GM12878 (cell line): Measurements from ENCODE around the gene TLCD5. TPM values are rescaled to one million over a fixed set of nuclear protein-coding genes. Genes with fewer than 3 reads are reported as not detected.

Experiments
- ATAC-seq: fragments of 200-7000 bp; cut with Tn5 transposase; 3 replicates; pipeline ENCODE4 v1.9.1; 2020; ENCODE audit warnings: mild to moderate bottlenecking, moderate library complexity
- BruUV-seq: library from RNA; stranded (reverse); fragments of 400-500 nt; replicated peaks from 2 replicates; lab custom pipeline; 2021; lab: Mats Ljungman, UMichigan
- CTCF ChIA-PET: fragments of 300-600 bp; sonication (Branson Sonifier 250); formaldehyde crosslinking; extraction: SDS; loops from one replicate; lab custom pipeline; 2021; ENCODE audit warnings: inconsistent platforms; lab: Yijun Ruan, JAX
- POLR2A ChIA-PET: fragments of 350-600 bp; formaldehyde crosslinking; extraction: SDS; loops from one replicate; lab custom pipeline; 2021; ENCODE audit warnings: inconsistent platforms; lab: Charles Lee
- RAD21 ChIA-PET: fragments of 300-600 bp; sonication (Branson Sonifier 250); formaldehyde crosslinking; loops from one replicate; lab custom pipeline; 2023; ENCODE audit warnings: antibody characterized with exemption; ENCODE audit not compliant: unreplicated experiment; lab: Charles Lee
- SMC1A ChIA-PET: fragments of 300-600 bp; sonication (Branson Sonifier 250); formaldehyde crosslinking; loops from one replicate; lab custom pipeline; 2023; ENCODE audit not compliant: unreplicated experiment, uncharacterized antibody; lab: Charles Lee
- DNase-seq: peaks from one replicate; pipeline ENCODE4 v3.0.0-alpha.2; 2011; ENCODE audit warnings: low read depth, low spot score
- FAIRE-seq: peaks from 3 replicates; lab custom pipeline; 2011; peaks lifted over from hg19 to GRCh38; lab: Jason Lieb, UNC
- H2AFZ ChIP-seq: 2 replicates; pipeline ENCODE4 v1.6.0; 2011; ENCODE audit warnings: low read depth, low read length, control low read depth; ENCODE audit not compliant: control insufficient read depth
- H3K27ac ChIP-seq: 2 replicates; pipeline ENCODE4 v1.5.1; 2011; ENCODE audit warnings: control low read depth; ENCODE audit not compliant: control insufficient read depth, insufficient read depth
- H3K27me3 ChIP-seq, 2 experiments: replicated peaks in 1 of 2; 2 replicates each; pipeline versions ENCODE4 v1.6.0 to v1.6.1; 2011; ENCODE audit warnings: low read length in 1 of 2; ENCODE audit not compliant: control insufficient read depth in 2 of 2, insufficient read depth in 2 of 2
- H3K36me3 ChIP-seq, 2 experiments: 2 replicates each; pipeline ENCODE4 v1.5.1; 2011; ENCODE audit warnings: low read length in 1 of 2; ENCODE audit not compliant: control insufficient read depth in 2 of 2, insufficient read depth in 2 of 2
- H3K4me1 ChIP-seq: 2 replicates; pipeline ENCODE4 v1.6.1; 2011; ENCODE audit warnings: mild to moderate bottlenecking, low read length, moderate library complexity, mixed read lengths; ENCODE audit not compliant: control insufficient read depth, insufficient read depth
- H3K4me2 ChIP-seq: 2 replicates; pipeline ENCODE4 v1.6.0; 2011; ENCODE audit warnings: control low read depth; ENCODE audit not compliant: control insufficient read depth, insufficient read depth
- H3K4me3 ChIP-seq: fragments of 200-600 bp; sonication (generic); 2 replicates; pipeline ENCODE4 v1.5.1; 2016
- H3K79me2 ChIP-seq: 2 replicates; pipeline ENCODE4 v1.6.0; 2011; ENCODE audit warnings: low read length; ENCODE audit not compliant: control insufficient read depth, insufficient read depth
- H3K9ac ChIP-seq: 2 replicates; pipeline ENCODE4 v1.8.0; 2011; ENCODE audit warnings: low read length, control low read depth, mixed read lengths; ENCODE audit not compliant: control insufficient read depth, insufficient read depth
- H3K9me3 ChIP-seq: replicated peaks from 3 replicates; pipeline ENCODE4 v1.5.1; 2011; ENCODE audit warnings: mild to moderate bottlenecking, low read length; ENCODE audit not compliant: control insufficient read depth, insufficient read depth
- H4K20me1 ChIP-seq: 2 replicates; pipeline ENCODE4 v1.6.0; 2011; ENCODE audit not compliant: control insufficient read depth, insufficient read depth
- ASH2L ChIP-seq: fragments of 300-600, 200-600 bp; sonication (generic); IDR thresholded peaks from 2 replicates; pipeline ENCODE4 v1.6.1; 2017; ENCODE audit warnings: low read depth, mild to moderate bottlenecking, borderline replicate concordance
- CBX5 ChIP-seq: sonication (generic); IDR thresholded peaks from 2 replicates; pipeline ENCODE4 v1.6.1; 2016; ENCODE audit warnings: low read depth, moderate library complexity, mild to moderate bottlenecking, inconsistent platforms
- CHD1 ChIP-seq: IDR thresholded peaks from 2 replicates; pipeline ENCODE4 v1.6.1; 2012; ENCODE audit warnings: low read depth, low read length, improper control_type of control experiment
- EP300 ChIP-seq, 2 experiments: fragments of 150-350 bp in 1 of 2; IDR thresholded peaks; 2 replicates each; pipeline ENCODE4 v1.6.1; 2011 to 2012; ENCODE audit warnings: low read depth in 2 of 2, low read length in 2 of 2, borderline replicate concordance in 1 of 2, improper control_type of control experiment in 1 of 2, inconsistent platforms in 1 of 2; ENCODE audit not compliant: control insufficient read depth in 1 of 2
- EZH2 ChIP-seq: IDR thresholded peaks from 2 replicates; pipeline ENCODE4 v1.6.1; 2012; ENCODE audit warnings: low read depth, mild to moderate bottlenecking, control low read depth, inconsistent platforms, low read length, borderline replicate concordance; ENCODE audit not compliant: control insufficient read depth
- HDAC2 ChIP-seq: fragments of 200-600 bp; sonication (generic); IDR thresholded peaks from 2 replicates; pipeline ENCODE4 v1.6.1; 2017
- IKZF1 ChIP-seq: fragments of 450-650 bp; conservative IDR thresholded peaks from 2 replicates; pipeline ENCODE4 v1.6.1; 2017; ENCODE audit warnings: antibody characterized with exemption, mild to moderate bottlenecking
- MTA2 ChIP-seq: fragments of 450-650 bp; IDR thresholded peaks from 2 replicates; pipeline ENCODE4 v1.6.1; 2016; ENCODE audit warnings: low read depth, mild to moderate bottlenecking, moderate library complexity
- MTA3 ChIP-seq: IDR thresholded peaks from 2 replicates; pipeline ENCODE4 v1.6.1; 2012; ENCODE audit warnings: low read length, inconsistent platforms, borderline replicate concordance
- NRF1 ChIP-seq: conservative IDR thresholded peaks from 2 replicates; pipeline ENCODE4 v1.6.1; 2011; ENCODE audit warnings: mild to moderate bottlenecking, low read depth, low read length, improper control_type of control experiment
- SMAD5 ChIP-seq: IDR thresholded peaks from 2 replicates; pipeline ENCODE4 v1.6.1; 2016; ENCODE audit warnings: antibody characterized with exemption, low read depth
- TCF3 ChIP-seq: IDR thresholded peaks from 2 replicates; pipeline ENCODE4 v1.6.1; 2012; ENCODE audit warnings: low read depth, mild to moderate bottlenecking, low read length, borderline replicate concordance; ENCODE audit not compliant: insufficient read depth
- WGBS: methylation state at CpG from one replicate; pipeline ENCODE4 v1.1.6; 2016; ENCODE audit warnings: low lambda C conversion rate; ENCODE audit not compliant: insufficient replicate concordance, insufficient coverage; ENCODE audit errors: missing lambda C conversion rate; 5-methylcytosine and 5-hydroxymethylcytosine counted together
- in situ Hi-C: fragments of 300-500 bp; cut with MboI; formaldehyde crosslinking; loops from 9 replicates; pipeline ENCODE4 v1.14.3; 2018; ENCODE audit warnings: mixed read lengths
- intact Hi-C: fragments of 100-400 bp; cut with micrococcal nuclease; formaldehyde crosslinking; loops from one replicate; pipeline ENCODE4 v1.14.2; 2022; ENCODE audit not compliant: unreplicated experiment
- polyA plus RNA-seq, 11 experiments: library from polyadenylated mRNA; depleted of rRNA in 4 of 11; unstranded in 6 of 11; stranded (reverse) in 5 of 11; fragments of >200 nt; fragmentation: Nextera tagmentation in 4 of 11; fragmentation: Illumina TruSeq in 1 of 11; extraction: Ambion mirVana in 4 of 11; extraction: Trizol in 1 of 11; gene quantifications; 1 replicate in 1 of 11; 2 replicates in 10 of 11; pipeline versions ENCODE4 v1.2.1 to v1.2.3, GENCODE V29; 2011 to 2016; ENCODE audit warnings: inconsistent platforms in 2 of 11, missing spikeins in 2 of 11, low read depth in 1 of 11
- total RNA-seq, 4 experiments: library from RNA; depleted of rRNA in 3 of 4; stranded (reverse); fragments of >200 nt in 3 of 4; fragmentation: Illumina TruSeq in 1 of 4; extraction: Trizol in 1 of 4; gene quantifications; 2 replicates each; pipeline versions ENCODE4 v1.2.1 to v1.2.3, GENCODE V29; 2013 to 2021

Gene TLCD5
- total and polyA plus RNA-seq, 10 of the 15 experiments (the other 5 are each of a cell fraction or from before 2014, with no cell fraction given): 2.4 to 13.3 (median 3.2) TPM

GRCh38 chr11:120285256-120285655, 39.8 kb upstream of the TLCD5 start:
- DNase-seq: no peak
- CTCF ChIA-PET: no interaction called here

GRCh38 chr11:120288021-120288420, 37.1 kb upstream of the TLCD5 start:
- RAD21 ChIA-PET: interaction anchor here (1.1 kb wide), 1 partner anchor 53 kb away, joined by 3 read pairs; no protein-coding TSS in a partner anchor
- intact Hi-C loops (no loop called here), in situ Hi-C loops (no loop called here)
- CTCF ChIA-PET: interaction anchor here (1.6 to 6.0 kb wide), 4 partner anchors 12 to 53 kb away, joined by 7 to 36 read pairs (median 15); no protein-coding TSS in a partner anchor
- 2% methylated on average over 2 of the region's 2 CpGs for WGBS
- no peak overlapping the region for H3K4me3 ChIP-seq
- H3K27me3 ChIP-seq: no peaks in the 10 kb centered on the region; a peak in 1 of 4 replicates
- ATAC-seq: no peak
- no peaks in the 10 kb centered on the region; the same call in 2 of the 3 replicates for H3K9me3 ChIP-seq
- H2AFZ ChIP-seq: no peak overlapping the region
- POLR2A ChIA-PET: interaction anchor here (0.7 kb wide), 2 partner anchors 23 to 612 kb away, joined by 5 to 7 read pairs; no protein-coding TSS in a partner anchor
- H3K4me2 ChIP-seq: no peak overlapping the region
- no peak for DNase-seq
- H3K79me2 ChIP-seq: no peaks in the 10 kb centered on the region
- H3K36me3 ChIP-seq: no peaks in the 10 kb centered on the region
- TF ChIP-seq IKZF1 (no peak), ASH2L (no peak), CBX5 (no peak), EP300 (IDR thresholded peaks at IDR 0.05; ENCODE audit: borderline replicate concordance in 1 of 2, control insufficient read depth in 1 of 2, low read depth in 2 of 2, low read length in 2 of 2) (no peak), NRF1 (no peak), TCF3 (no peak)
- no TSS peak for BruUV-seq
- no peaks in the 10 kb centered on the region for H3K4me1 ChIP-seq
- H3K9ac ChIP-seq: no peak overlapping the region
- SMC1A ChIA-PET: interaction anchor here (2.1 to 5.0 kb wide), 3 partner anchors 9 to 52 kb away, joined by 8 to 21 read pairs (median 9); no protein-coding TSS in a partner anchor
- H3K27ac ChIP-seq: no peak overlapping the region
- no peak for FAIRE-seq
- H4K20me1 ChIP-seq: no peaks in the 10 kb centered on the region

More at GRCh38 chr11:120285256-120285655, 39.8 kb upstream of the TLCD5 start:
- TF ChIP-seq SMAD5 (no peak), MTA3 (no peak), HDAC2 (no peak), EZH2 (no peak), CHD1 (no peak), MTA2 (no peak)
- H4K20me1 ChIP-seq: no peaks in the 10 kb centered on the region
- no peak overlapping the region for H2AFZ ChIP-seq
- FAIRE-seq (no peak), ATAC-seq (no peak)
- H3K9me3 ChIP-seq: no peaks in the 10 kb centered on the region; the same call in 2 of the 3 replicates
- no peak overlapping the region for H3K9ac ChIP-seq
- no peaks in the 10 kb centered on the region; a peak in 2 of 4 replicates for H3K27me3 ChIP-seq
- H3K4me3 ChIP-seq: no peak overlapping the region
- H3K27ac ChIP-seq: no peak overlapping the region
- WGBS: 55% methylated on average over 4 of the region's 4 CpGs
- SMC1A ChIA-PET: no interaction called here
- H3K79me2 ChIP-seq: no peaks in the 10 kb centered on the region
- POLR2A ChIA-PET: no interaction called here
- H3K36me3 ChIP-seq: no peaks in the 10 kb centered on the region
- H3K4me2 ChIP-seq: no peak overlapping the region
- no TSS peak for BruUV-seq
- intact Hi-C loops: no loop called here
- no peaks in the 10 kb centered on the region for H3K4me1 ChIP-seq
- in situ Hi-C loops: no loop called here
- RAD21 ChIA-PET: no interaction called here
